Measurements from ENCODE around the gene COL16A1. TPM values are rescaled to one million over a fixed set of nuclear protein-coding genes. Genes with fewer than 3 reads are reported as not detected.

The COL16A1 gene
- total RNA-seq, 1 donor from 2014 or later = 339 TPM

GRCh38 chr1:31657972-31658510, 45.8 kb downstream of the COL16A1 start:
- no peaks in the 10 kb centered on the region for H3K9me3 ChIP-seq
- no peaks in the 10 kb centered on the region for H3K4me1 ChIP-seq
- H3K27me3 ChIP-seq = no peaks in the 10 kb centered on the region
- intact Hi-C loops (cut with DNase I) = no loop called here
- peaks cover 43 to 63% of the 10 kb centered on the region in 2 donors for H3K36me3 ChIP-seq
- DNase-seq (ENCODE audit: low spot score in 2 of 2) = no peak
- TF ChIP-seq CTCF (IDR thresholded peaks at IDR 0.05) = no peak
- no peak overlapping the region for H3K27ac ChIP-seq
- H3K4me3 ChIP-seq = no peak overlapping the region

DNA sequence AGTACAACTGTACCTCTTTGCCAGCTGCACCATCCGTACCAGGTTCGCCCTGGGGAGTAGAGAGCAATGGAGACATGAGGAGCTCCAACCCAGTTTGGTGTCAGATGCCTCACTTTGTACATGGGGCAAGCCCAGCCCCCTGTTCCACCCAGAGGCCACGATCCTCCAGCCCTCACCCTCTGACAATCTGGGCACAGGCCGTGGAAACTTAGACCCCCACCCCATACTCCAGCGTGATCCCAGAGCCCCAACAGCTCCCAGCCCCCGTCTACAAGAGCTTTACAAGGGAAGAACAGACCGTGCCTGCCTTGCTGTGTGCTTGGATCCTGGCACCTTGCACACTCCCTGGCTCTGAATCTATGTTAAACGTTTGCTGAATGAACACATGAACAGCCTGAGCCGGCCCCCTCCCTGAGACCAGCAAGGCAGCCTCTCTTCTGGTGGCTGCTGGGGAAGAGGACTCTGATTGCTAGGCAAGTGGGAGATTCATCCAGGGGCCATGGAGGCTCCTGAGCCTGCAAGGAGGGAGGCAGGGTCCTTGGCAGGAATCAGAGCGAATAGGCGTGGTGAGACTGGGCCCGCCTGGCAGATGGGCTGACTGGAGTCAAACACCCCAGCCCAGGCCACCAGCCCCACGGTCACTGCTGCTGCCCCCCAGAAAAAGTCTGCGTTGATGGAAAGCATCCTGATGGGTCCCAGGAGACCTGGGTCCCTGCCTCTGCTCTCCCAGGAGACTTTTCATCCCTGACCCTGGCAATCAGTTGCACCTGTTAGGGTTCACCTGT, 46.6 kb downstream of the COL16A1 start:
- no peak for TF ChIP-seq CTCF (IDR thresholded peaks at IDR 0.05)
- no peaks in the 10 kb centered on the region for H3K9me3 ChIP-seq
- H3K36me3 ChIP-seq = peaks cover 43 to 66% of the 10 kb centered on the region in 2 donors
- no peak overlapping the region for H3K27ac ChIP-seq
- H3K4me3 ChIP-seq = no peak overlapping the region
- intact Hi-C loops (cut with DNase I) = no loop called here
- DNase-seq (ENCODE audit: low spot score in 2 of 2) = no peak
- H3K27me3 ChIP-seq = no peaks in the 10 kb centered on the region
- H3K4me1 ChIP-seq = no peaks in the 10 kb centered on the region

- Histone ChIP-seq H3K4me3 (no peak overlapping the region), H3K4me1 (peaks cover 0 to 5% of the 10 kb centered on the region in 2 donors), H3K36me3 (peaks cover 37 to 58% of the 10 kb centered on the region in 2 donors), H3K27me3 (no peaks in the 10 kb centered on the region), H3K9me3 (no peaks in the 10 kb centered on the region), H3K27ac (no peak overlapping the region)
- DNase-seq (ENCODE audit: low spot score in 2 of 2) = no peak
- intact Hi-C loops (cut with DNase I) = no loop called here
- no peak for TF ChIP-seq CTCF (IDR thresholded peaks at IDR 0.05)
Observed at GRCh38 chr1:31655756-31656155, 48.1 kb downstream of the COL16A1 start.

DNA sequence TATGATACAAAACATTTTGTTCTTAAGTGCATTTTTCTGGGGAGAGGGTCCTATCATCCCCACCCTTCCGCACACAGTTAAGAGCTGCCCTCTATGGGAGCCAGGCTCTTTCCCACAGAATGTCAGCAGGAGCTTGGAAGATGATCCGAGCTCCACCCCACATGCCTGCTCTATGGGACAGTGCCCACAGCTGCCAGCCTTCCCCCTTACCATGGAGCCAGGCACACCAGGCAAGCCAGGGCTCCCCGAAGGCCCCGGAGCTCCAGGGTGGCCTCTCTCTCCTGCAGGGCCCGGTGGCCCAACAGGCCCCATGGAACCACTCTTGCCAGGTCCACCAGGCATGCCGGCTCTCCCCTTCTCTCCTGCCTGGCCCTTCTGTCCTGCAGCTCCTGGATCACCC, 48.7 kb downstream of the COL16A1 start:
- H3K9me3 ChIP-seq = no peaks in the 10 kb centered on the region
- no peak for DNase-seq (ENCODE audit: low spot score in 2 of 2)
- intact Hi-C loops (cut with DNase I) = no loop called here
- H3K4me3 ChIP-seq = no peak overlapping the region
- peaks cover 35 to 55% of the 10 kb centered on the region in 2 donors for H3K36me3 ChIP-seq
- H3K4me1 ChIP-seq = peaks cover 0 to 8% of the 10 kb centered on the region in 2 donors
- no peak overlapping the region for H3K27ac ChIP-seq
- H3K27me3 ChIP-seq = no peaks in the 10 kb centered on the region
- no peak for TF ChIP-seq CTCF (IDR thresholded peaks at IDR 0.05)

GRCh38 chr1:31654474-31654776, 49.4 kb downstream of the COL16A1 start:
- Histone ChIP-seq H3K27ac (no peak overlapping the region), H3K4me3 (no peak overlapping the region), H3K36me3 (peaks cover 34 to 55% of the 10 kb centered on the region in 2 donors), H3K4me1 (peaks cover 0 to 11% of the 10 kb centered on the region in 2 donors), H3K9me3 (no peaks in the 10 kb centered on the region), H3K27me3 (no peaks in the 10 kb centered on the region)
- intact Hi-C loops (cut with DNase I) = no loop called here
- no peak for TF ChIP-seq CTCF (IDR thresholded peaks at IDR 0.05)
- DNase-seq (ENCODE audit: low spot score in 2 of 2) = no peak
